OCI-LY1 (cell line): Measurements from ENCODE around the gene TMEM114.

Source experiments
- H2AFZ ChIP-seq: fragments of 200-600 bp; sonication (generic), shearing (Covaris generic); 2 replicates; pipeline ENCODE4 v1.6.0; 2014; ENCODE audit warnings: antibody characterized with exemption, mild to moderate bottlenecking, low read length
- H3F3A ChIP-seq: fragments of 200-600 bp; sonication (generic), shearing (Covaris generic); 2 replicates; pipeline ENCODE4 v1.6.0; 2014; ENCODE audit warnings: mild to moderate bottlenecking, antibody characterized with exemption, low read length, moderate library complexity; ENCODE audit not compliant: insufficient read depth
- H3K27ac ChIP-seq: fragments of 200-600 bp; sonication (generic); 2 replicates; pipeline ENCODE4 v1.5.1; 2014; ENCODE audit warnings: low read length, mixed run types, mild to moderate bottlenecking, low read depth; ENCODE audit not compliant: poor library complexity, severe bottlenecking
- H3K27me3 ChIP-seq: fragments of 200-600 bp; sonication (generic); 2 replicates; pipeline ENCODE4 v1.6.0; 2014; ENCODE audit warnings: antibody characterized with exemption, mild to moderate bottlenecking, low read length, moderate library complexity; ENCODE audit not compliant: insufficient read depth
- H3K36me3 ChIP-seq: fragments of 200-600 bp; sonication (generic); 2 replicates; pipeline ENCODE4 v1.6.1; 2014; ENCODE audit warnings: mild to moderate bottlenecking, antibody characterized with exemption, low read length, moderate library complexity, mixed read lengths; ENCODE audit not compliant: insufficient read depth
- H3K4me1 ChIP-seq: fragments of 200-600 bp; sonication (generic); 2 replicates; pipeline ENCODE4 v1.5.1; 2014; ENCODE audit warnings: mild to moderate bottlenecking, low read length, moderate library complexity; ENCODE audit not compliant: insufficient read depth, severe bottlenecking
- H3K4me2 ChIP-seq: fragments of 200-600 bp; sonication (generic), shearing (Covaris generic); 2 replicates; pipeline ENCODE4 v1.6.1; 2014; ENCODE audit warnings: low read length
- H3K4me3 ChIP-seq: fragments of 200-600 bp; sonication (generic); 2 replicates; pipeline ENCODE4 v1.5.1; 2014; ENCODE audit warnings: low read length, low read depth, mild to moderate bottlenecking, mixed read lengths; ENCODE audit not compliant: poor library complexity, severe bottlenecking
- H3K79me2 ChIP-seq: fragments of 200-600 bp; shearing (Covaris generic); 2 replicates; pipeline ENCODE4 v1.6.1; 2016; ENCODE audit warnings: mixed run types, low read length, mixed read lengths; ENCODE audit not compliant: insufficient read depth
- H3K9ac ChIP-seq: fragments of 200-600 bp; sonication (generic), shearing (Covaris generic); 2 replicates; pipeline ENCODE4 v1.6.1; 2014; ENCODE audit warnings: mild to moderate bottlenecking, low read length, mixed read lengths
- H3K9me2 ChIP-seq: fragments of 200-600 bp; sonication (generic), shearing (Covaris generic); 2 replicates; pipeline ENCODE4 v1.6.1; 2014; ENCODE audit warnings: low read depth, mild to moderate bottlenecking, low read length, mixed read lengths
- H3K9me3 ChIP-seq: fragments of 200-600 bp; shearing (Covaris generic); 2 replicates; pipeline ENCODE4 v1.6.1; 2014; ENCODE audit warnings: low read length, mixed read lengths
- H4K20me1 ChIP-seq: fragments of 200-600 bp; sonication (generic), shearing (Covaris generic); 2 replicates; pipeline ENCODE4 v1.6.0; 2016; ENCODE audit warnings: mild to moderate bottlenecking, low read length; ENCODE audit not compliant: insufficient read depth
- CTCF ChIP-seq: fragments of 200-600 bp; sonication (generic), shearing (Covaris generic); IDR thresholded peaks from 2 replicates; pipeline ENCODE4 v1.5.1; 2017; ENCODE audit warnings: mild to moderate bottlenecking, antibody characterized with exemption, low read length, moderate library complexity, mixed read lengths
- EZH2 ChIP-seq: fragments of 200-600 bp; sonication (generic), shearing (Covaris generic); IDR thresholded peaks from 2 replicates; pipeline ENCODE4 v1.8.0; 2017; ENCODE audit warnings: borderline replicate concordance, mixed run types, mild to moderate bottlenecking, antibody characterized with exemption, low read length, moderate library complexity, mixed read lengths

Gene TMEM114

GRCh38 chr16:8523932-8524331 is 66.4 kb downstream of the TMEM114 start:
- Histone ChIP-seq H3F3A (no peaks in the 10 kb centered on the region), H3K4me1 (no peaks in the 10 kb centered on the region), H3K27me3 (no peaks in the 10 kb centered on the region), H3K9me3 (no peaks in the 10 kb centered on the region), H3K79me2 (no peaks in the 10 kb centered on the region), H3K36me3 (no peaks in the 10 kb centered on the region), H3K4me2 (no peak overlapping the region), H3K9ac (no peak overlapping the region), H3K9me2 (no peaks in the 10 kb centered on the region), H3K27ac (no peak overlapping the region), H4K20me1 (no peaks in the 10 kb centered on the region), H2AFZ (no peak overlapping the region), H3K4me3 (no peak overlapping the region)
- TF ChIP-seq CTCF (no peak), EZH2 (no peak)

GRCh38 chr16:8522757-8523156 is 67.6 kb downstream of the TMEM114 start:
- TF ChIP-seq EZH2 (no peak), CTCF (no peak)
- Histone ChIP-seq H3K79me2 (no peaks in the 10 kb centered on the region), H3K27me3 (no peaks in the 10 kb centered on the region), H3F3A (no peaks in the 10 kb centered on the region), H3K9me2 (no peaks in the 10 kb centered on the region), H3K4me3 (no peak overlapping the region), H2AFZ (no peak overlapping the region), H4K20me1 (no peaks in the 10 kb centered on the region), H3K27ac (no peak overlapping the region), H3K4me2 (no peak overlapping the region), H3K9me3 (no peaks in the 10 kb centered on the region), H3K36me3 (no peaks in the 10 kb centered on the region), H3K9ac (no peak overlapping the region), H3K4me1 (no peaks in the 10 kb centered on the region)

- Histone ChIP-seq H3K9me2 (no peaks in the 10 kb centered on the region), H3F3A (no peaks in the 10 kb centered on the region), H3K9ac (no peak overlapping the region), H3K4me1 (no peaks in the 10 kb centered on the region), H3K4me2 (no peak overlapping the region), H3K9me3 (no peaks in the 10 kb centered on the region), H3K36me3 (no peaks in the 10 kb centered on the region), H3K4me3 (no peak overlapping the region), H4K20me1 (no peaks in the 10 kb centered on the region), H3K27ac (no peak overlapping the region), H2AFZ (no peak overlapping the region), H3K27me3 (no peaks in the 10 kb centered on the region), H3K79me2 (no peaks in the 10 kb centered on the region)
- TF ChIP-seq EZH2 (no peak), CTCF (no peak)
These were observed 70.7 kb downstream of the TMEM114 start for GRCh38 chr16:8519643-8520042.
